SKM-1 (cell line): Measurements from ENCODE around the gene INPP5F.
"Not testable (repeated sequence)": the region's sequence is repeated elsewhere in the genome, so short reads cannot be mapped to it uniquely, and the experiment has no call there.

Source experiments
- DNase-seq: peaks from one replicate; lab custom pipeline; 2025; ENCODE audit not compliant: unreplicated experiment; lab: John Stamatoyannopoulos, UW

Gene INPP5F

DNA sequence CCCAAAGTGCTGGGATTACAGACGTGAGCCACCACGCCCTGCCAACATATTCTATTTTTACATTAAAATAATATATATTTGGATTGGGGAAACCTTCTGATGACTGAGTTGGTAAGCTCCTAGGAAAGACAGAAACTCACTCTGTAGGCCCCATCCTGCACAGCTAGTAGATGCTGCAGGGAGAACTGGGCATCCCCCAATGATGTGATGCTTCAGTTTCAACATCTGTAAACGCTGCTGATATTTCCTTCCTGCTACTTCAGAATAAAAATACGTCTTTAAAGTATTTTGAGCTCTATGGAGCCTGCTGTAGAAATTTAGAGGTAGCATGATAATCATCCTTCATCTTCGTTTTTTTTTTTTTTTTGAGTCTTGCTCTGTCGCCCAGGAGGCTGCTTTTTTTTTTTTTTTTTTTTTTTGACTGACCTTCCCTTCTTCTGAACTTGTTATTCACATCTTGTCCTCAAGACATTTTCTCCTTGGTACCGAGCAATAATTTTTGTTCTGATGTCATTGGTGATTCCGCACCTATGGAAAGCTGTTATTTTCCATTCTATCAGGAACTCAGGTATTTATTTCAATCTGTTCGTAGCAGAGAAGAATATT lies 21.8 kb upstream of the INPP5F start:
- DNase-seq = no peak

DNA sequence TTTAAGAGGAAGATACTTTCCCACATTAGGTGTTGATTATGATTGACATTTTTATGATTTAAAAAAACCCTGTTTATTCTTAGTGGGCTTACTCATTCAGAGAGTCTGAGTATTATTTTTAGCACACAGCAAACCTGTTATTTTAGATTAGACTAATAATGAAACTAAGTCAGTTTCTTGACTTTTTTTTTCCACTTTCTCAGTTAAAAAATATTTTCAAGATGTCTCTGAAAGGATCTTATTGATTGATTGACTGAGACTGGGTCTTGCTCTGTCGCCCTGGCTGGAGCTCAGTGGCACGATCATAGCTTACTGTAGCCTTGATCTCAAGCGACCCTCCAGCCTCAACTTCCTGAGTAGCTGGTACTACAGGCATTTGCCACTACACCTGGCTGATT lies 20.4 kb upstream of the INPP5F start:
- DNase-seq = no peak

DNA sequence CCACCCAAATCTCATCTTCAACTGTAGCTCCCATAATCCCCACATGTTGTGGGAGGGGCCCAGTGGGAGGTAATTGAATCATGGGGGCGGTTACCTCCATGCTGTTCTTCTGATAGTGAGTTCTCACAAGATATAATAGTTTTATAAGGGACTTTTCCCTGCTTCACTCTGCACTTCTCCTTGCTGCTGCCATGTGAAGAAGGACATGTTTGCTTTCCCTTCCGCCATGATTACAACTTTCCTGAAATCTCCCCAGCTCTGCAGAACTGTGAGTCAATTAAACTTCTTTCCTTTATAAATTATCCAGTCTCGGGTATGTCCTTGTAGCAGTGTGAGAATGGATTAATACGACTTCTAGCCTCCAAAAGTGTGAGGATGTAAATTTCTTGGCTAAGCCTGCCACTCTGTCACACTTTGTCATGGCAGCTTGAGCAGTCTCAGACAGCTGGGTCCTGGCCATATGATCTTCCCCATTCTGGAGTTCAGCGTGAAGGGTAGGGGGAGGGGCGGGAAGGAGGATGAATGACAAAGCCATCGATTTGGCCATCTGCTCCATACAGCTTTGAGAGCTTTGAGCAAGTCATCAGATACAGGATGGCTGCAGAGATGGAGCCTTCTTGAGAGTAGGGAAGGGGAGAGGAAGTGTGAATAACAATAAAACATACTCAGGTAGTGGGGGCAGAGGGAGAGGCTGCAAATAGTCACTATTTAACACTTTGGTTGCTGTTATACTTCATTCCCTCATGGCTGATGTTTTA lies 19.1 kb upstream of the INPP5F start:
- no peak for DNase-seq

DNA sequence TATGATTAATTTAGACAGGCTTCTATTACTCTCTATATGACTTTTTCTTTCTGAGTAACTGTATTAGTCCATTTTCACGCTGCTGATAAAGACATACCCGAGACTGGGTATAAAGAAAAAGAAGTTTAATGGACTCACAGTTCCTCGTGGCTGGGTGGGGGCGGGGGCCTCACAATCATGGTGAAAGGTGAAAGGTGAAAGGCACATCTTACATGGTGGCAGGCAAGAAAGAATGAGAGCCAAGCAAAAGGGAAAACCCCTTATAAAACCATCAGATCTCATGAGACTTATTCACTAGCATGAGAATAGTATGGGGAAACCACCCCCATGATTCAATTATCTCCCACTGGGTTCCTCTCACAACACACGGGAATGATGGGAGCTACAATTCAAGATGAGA lies 18.5 kb upstream of the INPP5F start:
- DNase-seq = not testable (repeated sequence)

DNA sequence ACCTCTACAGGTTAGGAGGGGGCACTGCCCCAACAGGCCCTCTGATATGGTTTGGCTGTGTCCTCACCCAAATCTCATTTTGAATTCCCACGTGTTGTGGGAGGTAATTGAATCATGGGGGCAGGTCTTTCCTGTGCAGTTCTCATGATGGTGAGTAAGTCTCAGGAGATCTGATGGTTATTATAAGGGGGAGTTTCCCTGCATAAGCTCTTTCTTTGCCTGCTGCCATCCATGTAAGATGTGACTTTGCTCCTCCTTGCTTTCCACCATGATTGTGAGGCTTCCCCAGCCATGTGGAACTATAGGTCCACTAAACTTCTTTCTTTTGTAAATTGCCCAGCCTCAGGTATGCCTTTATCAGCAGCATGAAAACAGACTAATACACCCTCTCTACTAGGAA lies 14.9 kb upstream of the INPP5F start:
- DNase-seq = not testable (repeated sequence)

- no peak for DNase-seq
These were observed 11.9 kb upstream of the INPP5F start for GRCh38 chr10:119713744-119714483.

DNA sequence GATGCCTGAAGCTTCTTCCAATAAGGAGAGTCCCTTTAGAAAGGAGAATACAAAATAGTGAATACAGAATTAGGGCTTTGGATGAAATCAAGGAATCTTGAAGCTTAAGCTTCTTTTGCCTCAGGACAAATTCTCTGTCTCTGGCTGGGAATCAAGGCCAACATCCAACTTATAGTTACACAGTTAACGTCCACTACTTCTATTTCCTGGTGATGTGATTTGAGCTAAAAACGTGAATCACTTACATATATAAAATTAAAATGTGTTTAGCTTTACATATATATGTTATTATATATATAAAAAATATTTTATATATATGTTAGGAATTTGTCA lies 11.4 kb upstream of the INPP5F start:
- no peak for DNase-seq

DNA sequence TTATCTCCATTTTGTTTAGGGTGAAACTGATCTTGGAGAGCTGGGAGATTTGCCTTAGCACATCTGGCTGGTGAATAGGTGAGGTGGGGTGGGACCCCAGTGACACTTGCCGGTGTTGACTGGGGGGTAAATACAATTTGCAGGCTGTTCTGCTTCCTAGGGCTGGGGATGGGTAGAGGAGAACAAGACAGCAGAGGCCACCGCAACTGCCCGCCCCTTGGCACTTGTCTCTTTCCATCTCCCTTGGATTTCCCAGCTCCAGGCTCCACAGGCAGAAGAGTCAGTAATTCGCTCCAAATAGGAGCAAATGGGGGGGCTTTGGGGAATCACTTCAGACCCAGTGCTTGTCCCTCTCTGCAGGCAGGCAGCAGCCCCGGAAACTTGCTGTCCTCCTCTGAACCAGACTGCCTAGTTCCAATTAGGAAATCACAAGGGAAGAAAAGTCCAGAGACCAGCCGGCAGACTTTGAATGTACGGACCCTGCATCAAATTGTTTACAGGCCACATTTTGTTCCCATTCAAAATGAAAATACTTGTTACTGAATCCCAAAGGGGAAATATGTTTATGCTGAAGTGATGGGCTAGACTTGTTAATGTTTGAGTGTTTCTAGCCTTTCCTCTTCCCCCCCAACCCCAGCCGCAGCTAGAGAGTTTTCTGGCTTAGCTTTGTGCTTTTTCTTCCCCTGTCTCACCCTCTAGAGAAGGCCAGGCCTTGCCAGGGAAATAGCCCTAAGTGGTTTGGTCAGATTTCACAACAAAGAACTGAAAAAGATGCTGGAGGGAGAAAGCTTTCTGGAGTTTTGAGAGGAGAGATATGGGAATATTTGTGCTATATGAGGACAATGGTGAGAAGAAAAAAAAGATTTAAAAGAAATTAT lies 10.0 kb upstream of the INPP5F start:
- no peak for DNase-seq

DNA sequence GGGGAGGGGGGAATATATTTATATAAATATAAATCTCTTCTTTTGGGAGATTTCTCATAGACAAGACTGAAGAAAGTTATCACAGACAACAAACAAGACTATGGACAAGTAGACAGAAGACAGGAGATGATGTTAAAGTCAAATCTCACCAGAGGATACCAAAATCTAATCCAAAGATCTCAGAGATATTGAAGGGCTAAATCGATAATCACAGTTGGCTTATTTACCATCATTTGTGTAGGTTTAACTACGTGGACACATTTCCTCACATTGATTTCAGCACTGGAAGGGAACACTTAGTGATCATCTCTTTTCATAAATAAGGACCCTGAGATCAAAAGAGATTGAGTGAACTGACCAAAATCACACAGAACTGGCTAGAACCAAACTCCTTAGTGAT lies 2.7 kb upstream of the INPP5F start:
- no peak for DNase-seq

DNA sequence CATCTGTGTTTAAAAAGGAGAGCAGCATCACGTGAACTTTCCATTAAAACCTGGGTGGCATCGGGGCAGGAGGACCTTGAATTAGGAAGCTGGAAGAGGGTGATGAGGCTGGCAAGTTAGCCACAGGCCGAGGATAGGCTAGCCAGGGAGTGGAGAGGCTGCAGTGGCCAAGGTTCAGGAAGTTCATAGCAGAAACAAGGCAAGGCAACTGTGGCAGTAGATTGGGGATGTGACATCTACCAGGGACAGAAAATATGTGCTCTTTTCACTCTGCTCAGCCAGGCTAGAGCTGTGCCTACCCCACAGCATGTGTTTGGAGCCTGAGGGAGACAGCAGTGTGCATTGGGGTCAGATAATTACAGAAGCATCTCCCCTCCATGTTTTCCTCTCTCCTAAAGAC lies 2.2 kb upstream of the INPP5F start:
- DNase-seq = no peak

DNA sequence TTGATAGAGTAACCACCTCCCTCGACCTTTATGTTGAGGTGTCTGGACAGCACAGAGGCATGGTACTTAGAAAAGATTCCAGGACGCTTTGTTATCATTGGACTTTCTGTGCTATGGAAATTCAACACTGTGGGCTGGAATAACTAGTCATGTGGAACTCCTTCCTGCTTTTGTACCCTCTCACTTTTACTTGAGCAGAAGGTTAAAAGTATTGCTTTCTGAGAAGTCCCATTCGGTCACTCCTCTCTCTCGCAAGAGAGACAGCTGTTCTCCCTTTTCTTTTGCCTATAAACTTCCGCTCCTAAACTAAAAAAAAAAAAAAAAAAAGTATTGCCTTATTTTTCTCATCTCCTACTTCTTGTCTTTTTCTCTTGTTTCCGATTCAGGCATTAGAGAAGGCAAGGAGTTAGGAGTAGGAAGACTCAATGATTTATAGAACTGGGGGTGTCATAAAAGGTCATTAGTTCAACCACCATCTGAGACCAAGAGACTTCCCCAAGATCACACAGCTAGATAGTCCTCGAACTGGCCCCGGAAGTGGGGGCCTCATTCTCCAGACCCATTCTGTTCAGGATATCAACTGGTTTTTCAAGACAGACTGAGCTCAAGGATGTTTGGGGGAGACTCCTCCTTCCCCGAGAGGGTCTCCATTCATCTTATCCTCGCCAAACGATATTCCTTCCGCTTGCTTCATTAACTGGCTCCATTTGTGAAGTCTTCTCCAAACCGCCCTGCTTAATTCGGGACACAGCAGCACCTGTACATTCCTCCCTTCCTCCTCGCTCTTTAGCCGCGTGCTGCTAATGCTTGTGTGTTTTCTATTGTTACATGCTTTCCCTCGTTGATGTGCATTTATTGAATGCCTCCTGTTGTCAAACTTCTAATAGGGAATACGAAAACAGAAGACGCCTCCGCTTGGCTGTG lies 995 bp upstream of the INPP5F start:
- DNase-seq = peak; percentile 71

DNA sequence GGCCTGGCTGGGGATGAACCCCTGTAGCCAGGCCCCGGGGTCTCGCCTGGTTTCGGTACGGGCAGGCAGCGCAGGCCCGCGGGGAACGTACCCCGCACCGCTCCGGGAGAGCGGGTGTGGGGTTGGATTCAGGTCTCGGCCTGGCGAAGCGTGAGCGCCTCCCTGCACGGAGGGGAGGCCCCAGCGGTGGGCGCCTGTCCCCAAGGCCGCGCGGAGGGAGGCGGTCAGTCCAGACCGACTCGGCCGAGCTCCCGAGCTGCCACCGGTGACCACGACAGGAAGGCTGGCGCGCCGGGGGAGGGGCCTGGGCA lies 378 bp upstream of the INPP5F start:
- DNase-seq = no peak

DNA sequence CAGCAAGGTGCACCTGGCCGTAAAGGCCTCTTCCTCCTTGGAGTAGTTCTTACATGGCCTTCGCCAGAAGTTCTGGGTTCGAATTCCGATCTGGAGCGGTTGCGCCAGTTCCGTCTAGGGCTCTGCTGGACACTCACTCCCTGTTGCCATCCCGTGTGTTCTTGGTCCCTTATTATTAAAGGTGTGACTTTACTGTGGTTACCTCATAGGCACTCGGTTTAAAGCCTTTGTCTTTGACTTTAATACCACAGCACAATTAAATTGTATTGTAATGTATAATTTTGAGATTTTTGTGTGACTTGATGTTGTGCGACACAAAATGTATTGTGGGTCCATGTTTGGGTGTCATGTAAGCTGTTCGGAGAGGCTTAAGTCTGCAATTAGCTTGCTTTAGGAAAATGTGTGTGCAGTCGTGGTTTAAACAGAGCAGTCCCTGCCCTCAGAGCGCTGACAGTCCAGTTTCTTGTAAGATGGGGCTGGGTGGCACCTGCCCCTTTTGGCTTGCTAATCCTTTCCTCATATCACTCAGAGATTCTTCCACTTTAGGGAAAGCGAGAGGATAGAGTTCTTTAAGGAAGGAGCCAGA lies 919 bp downstream of the INPP5F start:
- DNase-seq = no peak

GRCh38 chr10:119728172-119728800 lies 2.4 kb downstream of the INPP5F start:
- no peak for DNase-seq

GRCh38 chr10:119734396-119735332 lies 8.8 kb downstream of the INPP5F start:
- DNase-seq = no peak

- no peak for DNase-seq
These were observed 9.6 kb downstream of the INPP5F start for GRCh38 chr10:119735451-119735850.

- no peak for DNase-seq
These were observed 10.4 kb downstream of the INPP5F start for GRCh38 chr10:119736220-119736619.

DNA sequence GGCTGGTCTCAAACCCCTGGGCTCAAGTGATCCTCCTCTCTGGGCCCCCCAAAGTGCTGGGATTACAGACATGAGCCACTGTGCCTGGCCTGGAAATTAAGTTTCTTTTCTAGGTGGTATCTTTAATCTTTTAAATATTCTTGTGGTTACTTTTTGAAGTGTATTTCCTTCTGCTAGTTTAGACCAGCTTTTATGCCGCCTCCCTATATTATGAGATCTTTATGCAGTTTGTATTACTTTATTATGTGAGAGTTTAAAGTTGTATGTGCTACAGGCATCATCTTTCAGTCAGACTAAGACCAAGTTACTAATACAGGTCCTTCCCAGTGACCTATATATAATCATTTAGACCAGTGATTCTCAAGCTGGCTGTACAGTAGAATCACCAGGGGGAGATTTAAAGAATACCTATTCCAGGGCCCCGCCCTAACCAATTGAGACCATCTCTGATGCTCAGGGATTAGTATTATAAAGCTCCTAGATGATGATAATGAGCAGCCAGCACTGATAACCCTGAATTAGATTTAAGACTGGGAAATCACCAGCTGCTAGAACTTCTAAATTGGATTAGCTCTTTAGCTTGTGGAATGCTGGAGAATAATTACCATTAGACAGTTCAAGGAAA lies 11.3 kb downstream of the INPP5F start:
- DNase-seq = no peak
